CD4-positive, alpha-beta T cell treated with Interferon alpha-2 for 1 hour (primary cell): Measurements from ENCODE around the gene CPN2.

Source experiments
- DNase-seq, 2 donors: peaks; one replicate each; pipeline ENCODE4 v3.0.0-alpha.2; 2020 to 2022

The CPN2 gene

DNA sequence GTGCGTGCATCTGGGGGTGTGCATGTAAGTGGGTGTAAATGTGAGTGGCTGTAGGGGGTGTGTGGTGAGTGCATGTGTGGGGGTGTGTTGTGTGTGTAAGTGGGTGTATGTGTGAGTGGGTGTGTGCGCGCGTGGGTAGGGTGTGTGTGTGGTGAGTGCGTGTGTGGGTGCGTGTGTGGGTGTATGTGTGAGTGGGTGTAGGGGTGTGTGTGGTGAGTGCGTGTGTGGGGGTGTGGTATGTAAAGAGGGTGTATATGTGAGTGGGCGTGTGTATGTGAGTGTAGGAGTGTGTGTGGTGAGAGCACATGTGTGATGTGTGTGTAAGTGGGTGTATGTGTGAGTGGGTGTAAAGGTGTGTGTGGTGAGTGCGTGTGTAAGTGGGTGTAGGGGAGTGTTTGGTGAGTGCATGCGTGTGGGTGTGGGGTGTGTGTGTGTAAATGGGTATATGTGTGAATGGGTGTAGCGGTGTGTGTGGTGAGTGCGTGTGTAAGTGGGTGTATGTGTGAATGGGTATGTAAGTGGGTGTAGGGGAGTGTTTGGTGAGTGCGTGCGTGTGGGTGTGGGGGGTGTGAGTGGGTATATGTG, 916 bp upstream of the CPN2 start:
- no peak for DNase-seq

DNA sequence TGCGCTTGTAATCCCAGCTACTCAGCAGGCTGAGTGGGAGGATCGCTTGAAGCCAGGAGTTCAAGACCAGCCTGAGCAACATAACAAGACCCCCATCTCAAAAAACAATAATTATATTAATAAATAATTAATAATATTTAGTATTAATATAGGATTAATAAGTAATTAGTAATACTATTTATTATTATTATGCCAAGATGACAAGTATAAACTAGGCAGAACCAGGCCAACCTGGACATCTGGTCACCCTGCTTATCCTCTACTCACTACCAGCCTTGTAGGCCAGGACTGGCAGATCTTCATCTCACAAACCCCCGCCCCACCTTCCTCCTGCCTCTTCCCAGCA, 429 bp downstream of the CPN2 start:
- DNase-seq, result no peak

GRCh38 chr3:194348354-194348753, 2.8 kb downstream of the CPN2 start:
- no peak for DNase-seq

DNA sequence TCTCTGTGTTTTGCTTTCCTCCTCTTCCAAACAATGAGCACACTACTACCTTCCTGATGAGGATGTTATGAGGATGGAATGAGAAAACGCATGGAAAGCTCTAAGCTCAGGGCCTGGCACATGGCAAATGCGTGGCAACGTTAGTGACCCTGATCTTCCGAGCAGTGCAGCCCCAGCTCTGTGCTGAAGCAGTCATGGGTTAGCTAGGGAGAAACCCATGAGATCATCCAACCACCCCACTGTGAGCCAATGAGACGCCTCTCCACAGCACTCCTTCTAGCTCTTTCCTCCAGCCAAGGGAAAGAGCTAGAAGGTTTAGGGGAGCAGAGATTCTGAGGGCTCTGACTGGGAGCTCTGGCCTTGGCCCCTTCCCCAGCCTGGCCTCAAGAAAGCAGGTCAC, 4.5 kb downstream of the CPN2 start:
- DNase-seq, result no peak

- no peak for DNase-seq
Observed at GRCh38 chr3:194346035-194346434, 5.1 kb downstream of the CPN2 start.

- peak; percentile 47 to 68 for DNase-seq
Observed at GRCh38 chr3:194344012-194344411, 7.1 kb downstream of the CPN2 start.

GRCh38 chr3:194343561-194343893, 7.6 kb downstream of the CPN2 start:
- DNase-seq, result no peak

GRCh38 chr3:194342861-194343560, 8.1 kb downstream of the CPN2 start:
- no peak for DNase-seq

GRCh38 chr3:194340757-194341400, 10.2 kb downstream of the CPN2 start:
- no peak for DNase-seq

DNA sequence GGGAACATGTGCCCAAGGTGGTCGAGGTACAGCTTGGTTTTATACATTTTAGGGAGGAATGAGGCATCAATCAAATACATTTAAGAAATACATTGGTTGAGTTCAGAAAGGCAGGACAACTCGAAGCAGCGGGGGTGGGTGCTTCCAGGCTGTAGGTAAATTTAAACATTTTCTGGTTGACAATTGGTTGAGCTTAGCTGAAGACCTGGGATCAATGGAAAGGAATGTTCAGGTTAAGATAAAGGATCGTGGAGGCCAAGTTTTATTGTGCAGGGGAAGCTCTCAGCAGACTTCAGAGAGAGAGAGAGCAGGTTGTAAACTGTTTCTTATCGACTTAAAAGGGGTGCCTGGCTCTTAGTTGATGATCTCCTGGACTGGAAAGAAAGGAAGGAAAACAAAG, 11.3 kb downstream of the CPN2 start:
- DNase-seq, result no peak

DNA sequence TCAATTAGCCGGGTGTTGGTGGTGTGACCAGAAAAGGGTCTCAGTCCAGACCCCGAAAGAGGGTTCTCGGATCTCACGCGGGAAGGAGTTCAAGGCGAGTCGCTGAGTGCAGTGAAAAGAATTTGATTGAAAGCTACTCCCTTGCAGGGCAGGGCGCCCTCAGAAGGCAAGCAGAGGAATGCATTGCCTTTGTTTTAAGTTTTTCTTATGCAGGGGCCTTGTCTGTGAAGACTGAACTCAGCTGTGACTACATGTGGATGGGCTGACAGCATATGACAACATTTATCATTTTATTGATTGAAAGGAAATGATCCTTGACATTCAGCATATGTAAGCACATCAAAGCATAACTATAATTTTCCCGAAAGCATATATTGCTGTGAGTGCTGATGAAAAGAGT, 11.8 kb downstream of the CPN2 start:
- DNase-seq, result no peak

DNA sequence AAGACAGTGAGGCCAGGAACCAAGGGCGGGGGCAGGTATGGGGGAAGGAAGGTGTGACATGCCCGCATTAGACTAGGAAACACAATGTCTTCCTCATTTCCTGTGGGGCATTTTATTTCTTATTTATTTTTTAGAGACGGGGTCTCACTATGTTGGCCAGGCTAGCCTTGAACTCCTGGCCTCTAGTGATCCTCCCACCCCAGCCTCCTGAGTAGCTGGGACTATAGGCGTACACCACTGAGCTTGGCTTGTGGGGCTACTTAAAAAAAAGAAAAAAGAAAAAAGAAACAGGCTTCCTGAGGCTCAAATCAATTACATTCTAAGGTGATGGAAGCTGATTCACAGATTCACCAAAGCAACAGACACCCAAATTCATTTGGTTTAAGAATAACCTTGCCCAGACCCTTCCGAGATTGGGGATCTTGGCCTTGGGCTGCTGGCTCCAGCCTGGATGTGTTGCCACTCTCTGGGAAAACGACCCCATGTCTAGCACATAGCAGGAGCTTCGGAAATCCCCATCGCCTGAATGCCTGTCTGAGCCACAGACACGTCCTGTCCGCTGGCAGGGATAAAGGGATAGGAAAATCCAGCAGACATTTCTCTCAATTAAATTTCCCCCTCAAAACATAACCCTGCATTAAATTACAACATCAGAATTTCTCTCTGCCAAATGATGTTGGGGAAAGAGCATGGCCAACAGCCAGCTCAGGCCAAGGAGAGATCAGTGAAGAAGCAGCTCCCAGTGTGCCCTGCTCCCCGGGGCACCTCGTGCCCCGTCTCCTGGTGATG, 13.0 kb downstream of the CPN2 start:
- DNase-seq, result no peak

DNA sequence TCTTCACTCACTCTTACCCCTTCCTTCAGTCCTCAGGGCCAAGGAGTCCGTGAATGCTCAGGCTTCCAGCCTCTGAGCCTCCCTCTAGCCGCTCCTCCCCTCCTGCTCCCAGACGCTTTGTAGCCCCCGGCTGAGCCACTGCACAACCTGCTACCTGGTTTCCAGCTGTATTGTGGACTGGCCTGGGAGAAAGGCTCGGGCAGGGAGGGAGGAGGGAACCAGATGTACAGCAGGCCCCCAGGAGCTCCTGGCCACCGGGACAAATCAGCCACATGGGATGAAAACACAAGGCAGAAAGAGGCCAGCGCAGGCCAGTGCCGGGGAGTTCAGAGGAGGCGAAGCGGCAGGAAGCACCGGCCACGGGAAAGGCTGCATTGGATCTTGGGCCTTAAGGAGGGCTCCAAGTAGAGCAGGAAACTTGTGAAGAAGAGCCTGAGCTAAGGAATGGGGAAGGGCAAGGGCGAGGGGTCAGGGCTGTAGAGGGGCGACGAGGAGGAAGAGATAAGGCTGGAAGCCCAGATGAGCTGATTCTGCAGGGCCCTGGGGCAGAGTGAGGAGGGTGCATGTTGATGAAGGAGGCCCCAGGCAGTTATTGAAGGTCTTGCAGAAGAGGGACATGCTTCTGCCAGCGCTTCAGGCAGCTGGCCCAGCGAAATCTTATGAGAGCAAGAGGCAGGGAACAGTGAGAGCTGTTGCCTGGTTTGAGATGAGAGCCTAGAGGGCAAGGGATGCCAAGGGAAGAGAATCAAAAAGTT, 14.3 kb downstream of the CPN2 start:
- DNase-seq, result no peak

DNA sequence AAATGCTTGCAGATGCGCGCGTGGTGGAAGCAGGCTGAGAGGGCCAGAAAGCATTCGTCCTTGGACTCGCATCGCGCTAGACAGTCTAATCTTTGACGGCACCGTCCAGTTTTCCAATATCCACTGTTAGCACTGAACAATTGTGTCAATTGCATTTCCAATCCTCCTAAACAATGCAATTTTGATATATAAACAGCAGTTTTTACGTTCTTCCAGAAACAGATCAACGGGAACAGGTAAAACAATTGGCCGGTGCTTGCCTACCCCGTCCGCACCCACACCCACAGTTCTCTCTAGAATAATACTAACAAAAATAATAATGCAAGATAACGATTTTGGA, 17.2 kb downstream of the CPN2 start:
- no peak for DNase-seq

GRCh38 chr3:194333212-194333980, 17.7 kb downstream of the CPN2 start:
- DNase-seq, result peak; percentile 83 to 89

- no peak for DNase-seq
Observed at GRCh38 chr3:194332858-194333211, 18.3 kb downstream of the CPN2 start.

GRCh38 chr3:194330579-194330978, 20.5 kb downstream of the CPN2 start:
- DNase-seq, result no peak

- DNase-seq, result no peak
Observed at GRCh38 chr3:194330160-194330559, 21.0 kb downstream of the CPN2 start.

- no peak for DNase-seq
Observed at GRCh38 chr3:194329583-194329965, 21.6 kb downstream of the CPN2 start.

GRCh38 chr3:194328942-194329582, 22.1 kb downstream of the CPN2 start:
- DNase-seq, result no peak

DNA sequence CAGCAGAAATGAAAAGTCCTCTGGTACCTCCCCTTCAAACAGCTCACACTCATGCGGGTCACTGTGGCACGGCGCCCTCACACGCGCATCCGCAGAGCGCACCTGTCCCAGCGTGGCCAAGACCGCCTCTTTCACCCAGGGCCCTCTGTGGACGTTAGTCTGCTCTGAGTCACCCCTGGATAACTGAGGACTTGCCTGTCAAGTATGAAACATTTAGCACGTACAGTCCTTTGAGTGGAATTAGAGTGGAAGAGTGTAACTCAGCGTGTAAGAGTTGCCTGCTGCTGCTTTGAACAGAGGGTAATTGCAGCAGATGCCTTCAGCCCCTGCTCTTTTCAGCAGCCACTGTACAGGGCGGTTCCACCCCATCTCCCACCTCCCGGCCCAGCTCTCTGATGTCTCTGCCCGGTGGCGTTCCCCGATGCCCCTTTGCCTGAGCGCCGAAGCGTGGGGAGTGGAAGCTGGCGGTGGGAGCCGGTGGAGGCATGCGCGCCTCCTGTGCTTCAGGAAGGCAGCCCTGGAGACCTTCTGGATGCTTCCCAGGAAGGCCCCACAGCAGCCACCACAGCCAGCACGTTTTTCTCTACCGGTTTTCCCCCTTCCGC, 23.0 kb downstream of the CPN2 start:
- DNase-seq, result peak in 1 of 2 donors; percentile 7
